ENCODE results near the gene DHX30.
"Not testable (repeated sequence)": the region's sequence is repeated elsewhere in the genome, so short reads cannot be mapped to it uniquely, and the experiment has no call there.

The DHX30 gene, protein sequence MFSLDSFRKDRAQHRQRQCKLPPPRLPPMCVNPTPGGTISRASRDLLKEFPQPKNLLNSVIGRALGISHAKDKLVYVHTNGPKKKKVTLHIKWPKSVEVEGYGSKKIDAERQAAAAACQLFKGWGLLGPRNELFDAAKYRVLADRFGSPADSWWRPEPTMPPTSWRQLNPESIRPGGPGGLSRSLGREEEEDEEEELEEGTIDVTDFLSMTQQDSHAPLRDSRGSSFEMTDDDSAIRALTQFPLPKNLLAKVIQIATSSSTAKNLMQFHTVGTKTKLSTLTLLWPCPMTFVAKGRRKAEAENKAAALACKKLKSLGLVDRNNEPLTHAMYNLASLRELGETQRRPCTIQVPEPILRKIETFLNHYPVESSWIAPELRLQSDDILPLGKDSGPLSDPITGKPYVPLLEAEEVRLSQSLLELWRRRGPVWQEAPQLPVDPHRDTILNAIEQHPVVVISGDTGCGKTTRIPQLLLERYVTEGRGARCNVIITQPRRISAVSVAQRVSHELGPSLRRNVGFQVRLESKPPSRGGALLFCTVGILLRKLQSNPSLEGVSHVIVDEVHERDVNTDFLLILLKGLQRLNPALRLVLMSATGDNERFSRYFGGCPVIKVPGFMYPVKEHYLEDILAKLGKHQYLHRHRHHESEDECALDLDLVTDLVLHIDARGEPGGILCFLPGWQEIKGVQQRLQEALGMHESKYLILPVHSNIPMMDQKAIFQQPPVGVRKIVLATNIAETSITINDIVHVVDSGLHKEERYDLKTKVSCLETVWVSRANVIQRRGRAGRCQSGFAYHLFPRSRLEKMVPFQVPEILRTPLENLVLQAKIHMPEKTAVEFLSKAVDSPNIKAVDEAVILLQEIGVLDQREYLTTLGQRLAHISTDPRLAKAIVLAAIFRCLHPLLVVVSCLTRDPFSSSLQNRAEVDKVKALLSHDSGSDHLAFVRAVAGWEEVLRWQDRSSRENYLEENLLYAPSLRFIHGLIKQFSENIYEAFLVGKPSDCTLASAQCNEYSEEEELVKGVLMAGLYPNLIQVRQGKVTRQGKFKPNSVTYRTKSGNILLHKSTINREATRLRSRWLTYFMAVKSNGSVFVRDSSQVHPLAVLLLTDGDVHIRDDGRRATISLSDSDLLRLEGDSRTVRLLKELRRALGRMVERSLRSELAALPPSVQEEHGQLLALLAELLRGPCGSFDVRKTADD

DNA sequence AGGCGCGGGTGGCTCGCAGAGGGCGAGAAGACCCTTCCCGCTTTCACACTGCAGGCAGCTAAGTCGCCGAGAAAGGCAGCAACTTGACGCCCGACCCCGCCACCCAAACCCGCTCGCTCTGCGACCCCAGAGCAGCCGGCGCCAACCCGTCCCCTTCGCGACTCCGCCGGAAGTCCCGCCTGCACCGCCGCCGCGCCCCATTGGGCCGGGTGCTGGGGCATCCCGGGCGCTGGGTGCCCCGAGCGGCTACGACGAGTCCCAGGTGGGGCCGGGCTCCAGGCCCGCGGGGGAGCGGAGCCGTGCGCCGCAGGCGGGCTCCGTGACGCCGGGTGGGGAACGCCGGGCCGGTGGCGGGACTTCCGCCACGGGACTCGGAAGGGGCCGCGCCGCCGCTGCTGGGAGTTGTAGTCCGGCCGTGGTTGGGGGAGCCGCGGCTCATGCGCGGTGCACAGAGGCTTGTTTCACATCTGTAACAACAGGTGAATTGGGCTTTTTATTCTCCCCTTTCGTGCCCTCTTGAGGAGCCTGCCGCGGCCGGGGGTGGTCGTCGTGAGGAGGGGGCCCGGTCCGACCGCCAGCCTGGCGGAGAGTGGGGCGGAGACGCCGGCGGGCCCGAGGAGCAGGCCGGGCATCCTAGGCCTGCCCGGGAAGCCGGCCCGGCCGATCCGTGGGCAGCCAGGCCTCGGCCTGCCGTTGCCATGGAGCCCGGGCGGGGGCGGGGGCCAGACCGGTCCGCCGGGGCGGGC is at the start of gene DHX30:
Gene DHX30 (plus strand): TSS at position 405 of the 746 bp plus-strand sequence. CDS start 7,546 bp downstream, outside the sequence.
- DNase-seq: peak; percentile 85

DNA sequence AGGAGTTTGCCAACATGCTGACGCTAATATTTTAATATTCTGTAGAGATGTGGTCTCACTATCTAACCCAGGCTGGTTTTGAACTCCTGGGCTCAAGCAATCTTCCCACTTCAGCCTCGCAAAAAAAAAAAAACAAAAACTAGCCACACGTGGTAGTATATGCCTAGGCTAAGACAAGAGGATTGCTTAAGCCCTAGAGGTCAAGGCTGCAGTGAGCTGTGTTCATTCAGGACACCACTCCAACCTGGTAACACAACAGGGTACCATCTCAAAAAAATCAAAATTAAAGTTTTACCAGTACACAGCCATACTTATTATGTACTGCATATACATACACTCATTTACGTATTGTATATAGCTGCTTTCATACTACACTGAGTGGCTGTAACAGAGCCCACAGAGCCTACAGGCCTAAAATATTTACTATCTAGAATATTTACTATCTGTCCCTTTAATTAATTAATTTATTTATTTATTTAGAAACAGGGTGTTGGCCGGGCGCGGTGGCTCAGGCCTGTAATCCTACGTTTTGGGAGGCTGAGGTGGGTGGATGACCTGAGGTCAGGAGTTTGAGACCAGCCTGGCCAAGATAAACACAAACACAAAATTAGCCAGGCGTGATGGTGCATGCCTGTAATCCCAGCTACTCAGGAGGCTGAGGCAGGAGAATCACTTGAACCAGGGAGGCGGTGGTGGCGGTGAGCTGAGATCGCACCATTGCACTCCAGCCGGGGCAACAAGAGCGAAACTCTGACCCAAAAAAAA is 44.5 kb upstream of the DHX30 start:
- no peak for DNase-seq

DNA sequence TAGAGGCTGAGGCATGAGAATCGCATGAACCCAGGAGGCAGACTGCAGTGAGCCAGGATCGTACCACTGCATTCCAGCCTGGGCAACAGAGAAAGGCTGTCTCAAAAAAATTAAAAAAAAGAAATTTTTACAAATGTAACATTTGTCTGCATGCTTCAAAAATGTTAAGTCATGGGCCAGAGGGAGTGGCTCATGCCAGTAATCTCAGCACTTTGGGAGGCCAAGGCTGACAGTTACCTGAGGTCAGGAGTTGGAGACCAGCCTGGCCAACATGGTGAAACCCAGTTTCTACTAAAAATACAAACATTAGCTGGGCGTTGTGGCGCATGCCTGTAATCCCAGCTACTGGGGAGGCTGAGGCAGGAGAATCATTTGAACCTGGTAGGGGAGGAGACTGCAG is 42.7 kb upstream of the DHX30 start:
- DNase-seq: not testable (repeated sequence)

DNA sequence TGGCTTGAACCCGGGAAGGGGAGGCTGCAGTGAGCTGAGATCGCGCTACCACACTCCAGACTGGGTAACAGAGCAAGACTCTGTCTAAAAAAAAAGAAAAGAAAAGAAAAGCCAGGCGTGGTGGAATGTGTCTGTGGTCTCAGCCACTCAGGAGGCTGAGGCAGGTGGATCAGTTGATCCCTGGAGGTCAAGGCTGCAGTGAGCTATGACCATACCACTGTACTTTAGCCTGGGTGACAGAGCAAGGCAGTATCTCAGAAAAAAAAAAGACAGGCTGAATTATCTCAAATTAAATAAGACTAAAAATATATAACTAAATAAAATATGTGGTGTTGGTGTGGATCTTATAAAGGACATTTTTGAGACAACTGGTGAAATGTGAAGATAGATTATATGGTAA is 41.9 kb upstream of the DHX30 start:
- DNase-seq: no peak

DNA sequence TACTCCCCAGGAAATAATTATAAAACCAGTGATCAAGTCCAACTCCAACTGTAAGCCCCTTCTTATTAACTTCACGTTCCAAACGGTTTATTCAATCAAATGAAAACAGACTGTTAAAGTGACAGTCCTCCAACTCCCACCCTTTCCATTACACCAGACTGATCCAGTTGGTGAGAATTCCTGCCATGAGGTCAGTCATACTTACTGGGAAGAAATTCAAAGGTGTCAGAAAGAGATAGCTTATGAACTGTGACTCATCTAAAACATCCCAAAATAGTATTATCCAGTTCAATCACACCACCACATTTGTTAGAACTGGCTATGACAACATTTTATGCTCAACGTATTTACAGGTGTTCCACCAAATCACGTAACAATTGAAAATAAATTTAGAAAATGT is 40.7 kb upstream of the DHX30 start:
- no peak for DNase-seq

DNA sequence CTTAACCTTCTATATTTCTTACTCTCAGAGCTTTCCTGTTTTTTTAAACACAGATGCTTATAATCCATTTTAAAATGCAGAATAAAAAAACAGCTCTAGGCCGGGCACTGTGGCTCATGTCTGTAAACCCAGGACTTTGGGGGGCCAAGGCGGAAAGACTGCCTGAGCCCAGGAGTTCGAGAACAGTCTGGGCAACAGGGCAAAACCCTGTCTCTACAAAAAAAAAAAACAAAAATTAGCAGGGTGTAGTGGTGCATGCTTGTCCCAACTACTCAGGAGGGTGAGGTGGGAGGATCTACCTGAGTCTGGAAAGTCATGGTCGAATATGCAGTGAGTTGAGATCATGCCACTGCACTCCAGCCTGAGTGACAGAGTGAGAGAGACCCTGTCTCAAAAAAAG is 36.8 kb upstream of the DHX30 start:
- DNase-seq: no peak

DNA sequence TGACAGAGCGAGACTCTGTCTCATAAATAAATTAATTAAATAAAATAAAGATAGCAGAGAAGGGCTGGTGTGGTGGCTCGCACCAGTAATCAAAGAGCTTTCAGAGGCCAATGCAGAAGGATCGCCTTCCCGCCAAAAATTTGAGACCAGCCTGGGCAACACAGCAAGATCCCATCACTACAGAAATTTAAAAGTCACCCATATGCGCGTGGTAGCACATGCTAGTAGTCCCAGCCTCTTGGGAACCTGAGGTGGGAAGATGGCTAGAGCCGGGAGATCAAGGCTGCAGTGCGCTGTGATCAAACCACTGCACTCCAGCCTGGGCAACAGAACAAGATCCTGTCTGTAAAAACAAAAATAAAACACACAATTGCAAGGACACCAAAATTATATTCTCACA is 30.9 kb upstream of the DHX30 start:
- no peak for DNase-seq

DNA sequence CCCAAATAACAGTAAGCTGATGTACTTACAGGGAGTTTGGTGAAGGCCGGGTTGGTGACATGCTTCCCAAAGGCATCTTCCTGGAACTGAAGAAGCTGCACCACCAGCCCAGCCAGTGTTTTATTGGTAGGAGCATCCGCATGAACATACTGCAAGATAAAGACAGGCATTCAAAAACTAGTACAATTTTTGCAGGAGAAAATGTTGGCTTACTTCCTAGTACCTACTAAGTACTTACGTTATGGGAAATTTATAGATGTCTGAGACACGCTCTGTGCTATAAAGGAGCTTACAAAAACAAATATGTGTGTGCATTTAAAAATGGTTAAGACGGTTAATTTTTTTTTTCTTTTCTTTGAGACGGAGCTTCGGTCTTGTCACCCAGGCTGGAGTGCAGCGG is 30.1 kb upstream of the DHX30 start:
- no peak for DNase-seq

DNA sequence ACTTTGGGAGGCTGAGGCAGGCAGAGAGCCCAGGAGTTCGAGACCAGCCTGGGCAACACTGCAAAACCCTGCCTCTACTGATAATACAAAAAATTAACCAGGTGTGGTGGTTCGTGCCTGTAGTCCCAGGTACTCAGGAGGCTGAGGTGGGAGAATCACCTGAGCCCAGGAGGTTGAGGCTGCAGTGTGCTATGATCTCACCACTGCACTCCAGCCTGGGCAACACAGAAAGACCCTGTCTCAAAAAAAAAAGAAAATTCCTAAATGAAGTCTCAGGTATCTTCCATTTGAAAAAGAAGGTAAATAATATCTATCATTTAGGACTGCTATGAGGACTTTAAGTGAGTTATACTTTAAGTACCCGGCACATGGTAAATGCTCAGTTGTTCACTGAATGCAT is 24.2 kb upstream of the DHX30 start:
- DNase-seq: no peak

DNA sequence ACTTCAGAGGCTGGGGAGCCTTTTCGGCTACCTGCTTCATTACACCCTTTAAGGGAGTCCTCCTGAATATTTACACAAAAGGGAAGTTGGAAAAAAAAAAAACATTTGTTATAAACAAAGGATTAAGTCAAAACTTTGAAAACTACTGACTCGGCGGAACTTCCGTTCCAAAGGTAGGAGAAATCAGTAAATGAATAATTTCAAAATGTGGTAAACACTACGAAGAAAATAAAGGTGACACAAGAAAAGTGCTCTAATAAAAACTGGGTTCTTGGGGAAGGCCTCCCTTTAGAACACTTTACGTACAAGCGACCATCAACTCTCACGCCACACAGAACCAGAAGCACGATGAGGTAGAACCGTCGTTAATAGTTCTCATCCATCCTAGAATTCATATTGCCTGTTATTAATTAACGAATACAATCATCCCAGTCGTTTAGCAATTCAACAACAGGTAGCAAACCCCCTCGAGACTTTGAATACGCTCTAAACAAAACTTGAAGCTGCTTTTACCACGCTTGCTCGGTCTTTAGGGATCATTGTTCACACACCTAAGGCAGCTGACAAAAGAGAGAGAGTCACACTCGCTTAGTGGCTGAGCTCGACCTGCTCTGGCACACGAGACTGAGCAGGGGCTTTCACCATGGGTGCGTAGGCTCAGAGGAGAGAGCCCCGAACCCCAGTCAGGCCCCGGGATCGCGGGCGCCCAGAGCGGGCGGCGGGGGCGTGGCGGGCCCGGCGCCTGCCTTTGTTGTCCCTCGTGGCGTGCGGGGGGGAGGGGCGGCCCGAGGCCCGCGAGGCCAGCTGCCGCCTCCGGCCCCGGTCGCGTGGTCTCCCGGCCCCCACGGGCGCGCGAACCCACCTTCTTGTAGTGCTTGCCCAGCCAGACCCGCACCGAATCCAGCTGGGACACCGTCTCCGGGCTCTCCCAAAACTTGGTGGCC is 21.9 kb upstream of the DHX30 start:
- DNase-seq: peak; percentile 66

DNA sequence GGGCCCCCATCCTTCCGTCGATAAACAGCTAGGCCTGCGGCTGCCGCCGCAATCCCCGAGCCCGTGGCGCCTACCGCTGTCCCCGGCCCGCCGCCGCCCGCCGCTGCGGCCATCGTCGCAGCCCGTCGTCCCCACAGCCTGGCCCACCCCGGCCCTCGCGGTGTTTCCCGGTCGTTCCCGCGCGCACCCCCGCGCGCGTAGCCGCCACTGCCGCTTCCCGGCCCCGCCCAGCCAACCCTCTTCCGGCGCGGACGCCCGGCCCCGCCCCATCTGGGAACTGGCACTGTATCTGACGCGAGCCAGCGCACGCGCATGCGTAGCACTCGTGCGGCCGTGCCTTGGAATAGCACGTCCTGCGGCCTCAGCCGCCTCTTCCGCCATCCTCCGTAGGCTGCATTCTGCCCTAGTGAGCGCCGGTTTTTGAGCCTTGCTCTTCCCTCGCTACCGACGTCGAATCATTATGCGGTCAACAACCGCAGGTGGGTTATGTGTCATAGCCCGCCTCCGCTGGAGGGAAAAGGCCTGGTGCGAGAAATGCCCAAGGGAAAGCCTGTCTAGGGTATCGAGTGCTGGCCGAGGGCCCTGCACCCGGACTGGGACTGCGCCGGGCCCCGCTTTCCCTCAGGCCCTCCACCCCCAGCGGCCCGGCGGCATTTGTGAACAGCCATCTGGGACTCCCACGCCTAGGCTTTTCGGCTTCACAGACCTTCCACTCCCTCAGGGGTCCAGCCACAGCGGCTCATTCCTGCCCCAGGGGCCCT is 21.1 kb upstream of the DHX30 start, which contains the start of gene SMARCC1:
Gene SMARCC1 (minus strand): TSS at position 209 of the 761 bp plus-strand sequence. CDS start 96 bp downstream, at position 113.
- peak; percentile 98 for DNase-seq

DNA sequence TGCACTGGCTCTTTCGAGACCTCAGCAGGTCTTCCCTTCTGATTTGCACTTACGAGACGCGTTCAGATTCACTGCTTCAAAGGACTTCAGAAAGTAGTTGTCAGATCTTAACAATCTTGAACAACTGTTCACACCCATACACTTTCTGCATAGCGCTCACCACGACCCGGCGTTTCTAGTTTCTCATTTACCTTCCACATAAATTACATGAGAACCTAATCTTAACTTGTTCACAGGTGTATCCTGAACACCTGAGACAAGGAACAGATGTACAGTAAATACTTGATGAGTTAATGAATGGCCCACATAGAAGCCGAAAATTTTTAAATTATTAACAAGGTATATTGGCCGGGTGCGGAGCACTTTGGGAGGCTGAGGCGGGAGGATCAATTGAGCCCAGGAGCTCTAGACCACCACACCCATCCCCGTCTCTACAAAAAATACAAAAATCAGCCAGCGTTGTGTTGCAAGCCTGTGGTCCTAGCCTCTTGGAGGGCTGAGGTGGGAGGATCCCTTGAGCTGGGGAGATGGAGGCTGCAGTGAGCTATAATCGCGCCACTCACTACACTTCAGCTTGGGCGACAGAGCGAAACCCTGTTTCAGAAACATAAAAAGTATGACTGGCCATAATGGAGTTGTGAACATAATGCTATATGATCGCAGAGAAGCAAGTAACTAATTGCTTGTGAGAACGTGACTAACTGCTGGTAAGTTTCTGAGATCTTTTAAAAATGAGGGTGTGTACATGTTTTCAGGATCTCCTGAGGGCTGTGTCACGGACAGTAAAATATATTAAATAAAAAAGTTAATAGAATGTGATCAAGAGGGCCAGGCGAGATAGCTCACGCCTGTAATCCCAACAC is 20.3 kb upstream of the DHX30 start:
- DNase-seq: no peak

DNA sequence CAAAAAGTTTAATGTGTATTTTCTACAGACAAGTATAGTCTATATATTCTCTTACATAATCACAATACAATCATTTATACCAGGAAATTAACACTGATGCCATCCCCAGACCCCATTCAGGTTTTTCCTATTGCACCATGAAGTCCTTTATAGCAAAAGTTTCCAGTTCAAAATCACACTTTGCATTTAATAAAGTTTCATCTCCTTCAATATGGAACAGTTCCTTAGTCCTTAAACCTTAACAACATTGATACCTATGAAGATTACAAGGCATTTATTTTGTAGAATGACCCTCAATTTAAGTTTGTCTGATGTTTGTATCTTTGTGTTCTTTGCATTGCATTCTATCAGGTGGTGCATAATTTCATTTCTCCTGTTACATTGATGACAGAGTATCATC is 19.3 kb upstream of the DHX30 start:
- DNase-seq: no peak

DNA sequence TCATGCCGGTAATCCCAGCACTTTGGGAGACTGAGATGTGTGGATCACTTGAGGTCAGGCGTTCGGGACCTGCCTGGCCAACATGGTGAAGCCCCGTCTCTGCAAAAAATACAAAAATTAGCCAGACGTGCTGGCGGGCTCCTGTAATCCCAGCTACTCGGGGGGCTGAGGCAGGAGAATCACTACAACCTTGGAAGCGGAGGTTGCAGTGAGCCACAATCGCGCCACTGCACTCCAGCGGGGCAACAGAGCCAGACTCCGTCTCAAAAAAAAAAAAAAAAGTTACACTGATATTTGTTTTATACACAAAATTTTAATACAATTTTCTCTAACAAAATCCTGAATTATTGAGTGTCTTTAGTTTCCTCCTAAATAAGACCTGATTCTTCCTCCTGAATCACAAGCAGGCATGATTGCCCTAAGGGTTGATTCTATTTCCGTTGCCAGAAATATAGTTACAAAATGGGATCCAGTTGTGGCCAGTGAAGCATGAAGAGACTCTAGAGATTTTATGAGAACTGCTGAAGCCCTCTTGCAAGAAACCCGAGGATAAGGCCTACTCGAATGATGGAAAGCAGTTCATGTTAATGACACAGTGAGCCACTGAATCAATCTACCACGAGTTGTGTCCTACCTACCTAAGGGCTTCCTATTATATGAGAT is 11.6 kb upstream of the DHX30 start:
- DNase-seq: no peak

DNA sequence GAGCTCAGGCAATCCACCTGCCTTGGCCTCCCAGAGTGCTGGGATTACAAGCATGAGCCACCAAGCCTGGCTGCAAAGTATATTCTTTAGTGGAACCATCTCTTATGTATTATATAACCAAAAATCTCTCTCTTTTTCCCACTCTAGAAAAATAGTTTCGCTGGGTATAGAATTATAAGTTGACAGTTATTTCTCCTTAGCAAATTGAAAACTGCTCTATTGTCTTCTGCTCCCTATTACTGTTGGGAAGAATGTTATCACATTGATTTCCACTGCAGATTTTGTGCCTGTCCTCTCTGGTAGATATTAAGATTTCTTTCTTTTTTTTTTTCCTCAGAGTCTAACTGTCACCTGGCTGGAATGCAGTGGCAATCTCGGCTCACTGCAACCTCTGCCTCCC is 10.2 kb upstream of the DHX30 start:
- no peak for DNase-seq

DNA sequence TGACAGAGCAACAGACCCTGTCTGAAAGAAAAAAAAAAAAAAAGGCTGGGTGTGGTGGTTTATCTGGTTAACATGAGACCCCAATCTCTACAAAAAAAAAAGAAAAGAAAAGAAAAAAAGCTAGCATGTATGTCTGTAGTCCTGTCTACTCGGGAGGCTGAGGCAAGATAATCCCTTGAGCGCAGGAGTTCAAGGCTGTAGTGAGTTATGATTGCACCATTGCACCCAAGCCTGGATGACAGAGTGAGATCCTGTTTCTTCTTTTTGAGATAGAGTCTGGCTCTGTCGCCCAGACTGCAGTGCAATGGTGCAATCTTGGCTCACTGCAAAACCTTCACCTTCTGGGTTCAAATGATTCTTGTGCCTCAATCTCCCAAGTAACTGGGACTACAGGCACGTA is 8.4 kb upstream of the DHX30 start:
- DNase-seq: no peak

DNA sequence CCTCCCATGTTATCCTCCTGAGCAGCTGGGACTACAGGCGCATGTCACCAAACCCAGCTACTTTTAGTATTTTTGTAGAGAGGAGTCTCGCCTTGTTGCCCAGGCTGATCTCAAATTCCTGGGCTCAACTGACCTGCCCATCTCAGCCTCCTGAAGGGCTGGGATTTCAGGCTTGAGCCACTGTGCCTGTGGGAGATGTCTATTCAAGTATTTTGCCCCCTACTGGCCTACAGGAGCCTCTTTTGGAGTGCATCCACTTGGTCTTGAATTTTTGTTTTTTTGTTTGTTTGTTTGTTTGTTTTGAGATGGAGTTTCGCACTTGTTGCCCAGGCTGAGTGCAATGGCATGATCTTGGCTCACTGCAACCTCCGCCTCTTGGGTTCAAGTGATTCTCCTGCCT is 3.2 kb upstream of the DHX30 start:
- peak; percentile 29 for DNase-seq

DNA sequence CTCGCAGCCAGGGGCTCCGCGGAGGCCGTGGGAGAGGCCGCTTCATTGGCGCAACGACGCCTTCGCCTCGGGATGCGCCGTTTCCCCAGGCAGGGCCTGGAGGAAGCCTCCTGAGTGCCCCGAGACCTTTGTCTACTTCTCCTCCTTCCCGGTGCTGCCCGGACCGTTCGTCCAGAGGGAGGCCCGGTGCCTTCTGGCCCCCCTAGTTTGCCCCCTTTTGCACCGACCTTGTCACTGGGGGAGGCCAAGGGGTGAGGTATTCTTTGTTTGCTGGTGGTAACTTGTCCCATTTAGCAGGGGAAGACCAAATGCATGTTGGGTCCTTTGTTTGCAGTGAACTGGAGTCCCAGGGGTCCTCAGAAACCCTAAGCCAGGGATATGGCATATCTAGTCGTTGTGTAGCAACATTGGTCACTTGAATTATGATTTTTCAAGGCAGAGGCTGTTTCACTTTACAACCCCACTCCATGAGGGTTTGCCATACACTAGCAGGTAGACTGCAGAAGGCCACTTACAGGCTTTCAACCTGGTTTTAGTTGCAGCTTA is 615 bp downstream of the DHX30 start:
- no peak for DNase-seq
